ENCODE results near the gene CST11.

CST11 gene

GRCh38 chr20:23419995-23420901, 32.4 kb downstream of the CST11 start:
- DNase-seq (ENCODE audit: low read depth) = peak; percentile 45

GRCh38 chr20:23419657-23419994, 33.0 kb downstream of the CST11 start:
- DNase-seq (ENCODE audit: low read depth) = no peak

- no peak for DNase-seq (ENCODE audit: low read depth)
These were observed 34.8 kb downstream of the CST11 start for GRCh38 chr20:23417861-23418260.

- no peak for DNase-seq (ENCODE audit: low read depth)
These were observed 36.6 kb downstream of the CST11 start for GRCh38 chr20:23415959-23416583.

- no peak for DNase-seq (ENCODE audit: low read depth)
These were observed 37.1 kb downstream of the CST11 start for GRCh38 chr20:23415555-23415954.

GRCh38 chr20:23414526-23415188, 38.0 kb downstream of the CST11 start:
- DNase-seq (ENCODE audit: low read depth) = no peak

GRCh38 chr20:23413862-23414422, 38.7 kb downstream of the CST11 start:
- DNase-seq (ENCODE audit: low read depth) = no peak

GRCh38 chr20:23412026-23412425, 40.6 kb downstream of the CST11 start:
- no peak for DNase-seq (ENCODE audit: low read depth)

- no peak for DNase-seq (ENCODE audit: low read depth)
These were observed 41.6 kb downstream of the CST11 start for GRCh38 chr20:23410916-23411695.

- no peak for DNase-seq (ENCODE audit: low read depth)
These were observed 42.9 kb downstream of the CST11 start for GRCh38 chr20:23409800-23410199.

GRCh38 chr20:23408957-23409356, 43.7 kb downstream of the CST11 start:
- DNase-seq (ENCODE audit: low read depth) = no peak

GRCh38 chr20:23407781-23408464, 44.8 kb downstream of the CST11 start:
- no peak for DNase-seq (ENCODE audit: low read depth)

- no peak for DNase-seq (ENCODE audit: low read depth)
These were observed 45.8 kb downstream of the CST11 start for GRCh38 chr20:23406880-23407279.

- DNase-seq (ENCODE audit: low read depth) = no peak
These were observed 48.5 kb downstream of the CST11 start for GRCh38 chr20:23404196-23404595.

- DNase-seq (ENCODE audit: low read depth) = no peak
These were observed 48.9 kb downstream of the CST11 start for GRCh38 chr20:23403751-23404150.

- no peak for DNase-seq (ENCODE audit: low read depth)
These were observed 51.6 kb downstream of the CST11 start for GRCh38 chr20:23401051-23401450.

Measured in activated T-helper 9 cell treated with anti-CD3 and anti-CD28 coated beads, Interleukin-2, amount 50 U/mL, for 16 hours (primary cell).